HG03135 (cell line): ENCODE measurements around the gene DEPP1.

Source experiments
- ATAC-seq: cut with Tn5 transposase; IDR thresholded peaks from one replicate; pipeline ENCODE4 v1.9.1; 2021; ENCODE audit warnings: mild to moderate bottlenecking, moderate library complexity; ENCODE audit not compliant: unreplicated experiment

DEPP1 gene

DNA sequence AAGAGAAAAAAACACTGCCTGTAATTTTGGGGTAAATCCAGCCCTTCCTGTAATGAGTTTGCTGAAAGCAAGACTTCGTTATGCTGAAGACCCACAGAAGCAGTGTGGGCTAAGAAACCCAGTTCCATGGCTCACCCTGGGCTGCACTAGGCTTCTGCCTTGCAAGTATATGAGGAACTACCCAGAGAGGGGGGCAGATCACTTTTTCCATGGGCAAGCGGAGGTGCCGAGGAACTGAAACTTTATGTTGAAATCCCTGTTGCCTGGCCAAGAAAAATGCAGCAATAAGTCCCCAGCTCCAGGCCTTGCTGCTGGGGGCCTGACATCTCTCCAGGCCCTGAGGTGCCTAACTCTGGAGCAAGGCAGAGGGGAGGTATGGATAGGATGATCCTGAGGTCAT lies 10.5 kb downstream of the DEPP1 start:
- ATAC-seq = no peak

DNA sequence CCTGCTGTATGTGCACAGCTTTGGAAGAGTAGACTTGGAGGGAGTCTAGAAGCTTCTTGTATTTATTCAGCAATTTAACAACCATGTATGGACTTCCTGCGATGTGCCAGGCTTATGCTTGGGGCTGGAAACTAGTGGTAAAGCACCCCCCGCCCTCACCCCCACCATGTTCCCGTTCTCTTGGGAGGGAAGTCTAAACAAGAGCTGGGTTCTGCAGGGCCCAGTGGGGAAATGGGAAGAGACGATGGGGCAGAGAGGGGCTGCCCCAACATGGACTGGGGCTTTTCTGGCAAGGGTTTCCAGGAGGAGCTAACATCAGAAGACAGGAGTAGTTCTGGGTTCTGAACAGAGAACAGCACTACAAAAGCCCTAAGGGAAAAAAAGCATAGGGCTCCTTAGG lies 11.0 kb downstream of the DEPP1 start:
- no peak for ATAC-seq

- ATAC-seq = no peak
Observed at GRCh38 chr10:44966816-44967509, 11.6 kb downstream of the DEPP1 start.

GRCh38 chr10:44966129-44966815 lies 12.3 kb downstream of the DEPP1 start:
- ATAC-seq = no peak

GRCh38 chr10:44965651-44966097 lies 12.9 kb downstream of the DEPP1 start:
- ATAC-seq = no peak

DNA sequence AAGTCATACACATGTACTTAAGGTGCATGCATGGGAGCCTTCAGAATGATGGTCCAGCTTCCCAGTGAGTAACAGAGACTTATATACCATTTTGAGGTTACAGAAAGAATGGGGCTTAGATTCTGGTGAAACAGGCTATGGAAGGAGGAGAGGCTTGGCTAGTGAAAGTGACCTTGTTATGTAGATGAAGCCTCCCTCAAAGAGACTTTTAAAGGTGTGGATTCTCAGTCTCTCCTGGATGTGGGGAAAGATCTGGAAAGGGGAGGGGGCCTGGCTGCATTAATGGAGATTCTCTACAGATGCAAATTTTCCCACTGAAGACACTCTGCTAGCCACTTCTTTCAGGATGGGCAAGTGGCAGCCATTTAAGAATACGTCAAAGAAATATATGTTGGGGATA lies 13.5 kb downstream of the DEPP1 start:
- ATAC-seq = no peak

- no peak for ATAC-seq
Observed at GRCh38 chr10:44963772-44964633, 14.6 kb downstream of the DEPP1 start.

DNA sequence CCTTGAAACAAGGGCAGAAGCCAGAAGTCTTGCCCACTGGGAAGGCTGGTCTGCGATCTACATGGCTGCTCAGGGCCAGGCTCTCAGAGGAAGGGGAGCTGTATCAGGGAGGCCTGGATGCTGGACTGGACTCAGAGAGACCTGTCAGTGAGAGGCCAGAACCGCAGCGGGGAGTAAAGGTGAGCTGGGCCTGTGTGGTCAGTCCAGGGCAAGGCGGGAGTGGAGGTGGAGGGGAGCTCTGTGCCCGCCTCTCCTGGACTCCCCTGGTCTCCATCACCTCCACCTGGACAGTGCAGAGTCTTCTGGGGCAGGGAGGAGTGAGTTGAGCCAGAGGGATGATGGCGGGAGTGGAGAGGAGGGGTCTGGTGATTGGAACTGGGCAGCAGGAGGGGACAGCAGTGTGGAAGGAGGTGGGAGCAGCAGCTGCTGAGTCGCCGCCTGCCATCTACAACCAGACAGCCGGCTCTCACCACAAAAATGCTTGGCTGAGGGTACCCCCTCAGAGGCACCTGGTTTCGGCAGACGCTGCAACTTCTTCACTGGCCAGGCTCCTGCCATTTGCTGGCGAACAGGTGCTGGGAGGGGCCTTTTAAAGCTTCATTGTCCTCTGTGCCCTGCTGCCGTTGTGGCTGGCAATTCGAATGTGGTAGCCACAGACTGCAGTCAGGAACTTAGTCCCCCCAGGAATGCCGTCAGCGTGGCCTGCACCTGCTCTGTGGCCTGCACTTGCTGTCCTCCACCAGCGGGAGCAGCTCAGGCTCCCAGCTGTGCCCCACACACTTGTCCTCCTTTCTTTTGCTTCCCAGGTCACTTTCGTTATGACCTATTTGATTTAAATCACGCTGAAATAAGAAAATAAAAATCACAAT lies 15.5 kb downstream of the DEPP1 start:
- ATAC-seq = no peak

GRCh38 chr10:44961931-44962750 lies 16.5 kb downstream of the DEPP1 start:
- no peak for ATAC-seq

GRCh38 chr10:44961230-44961571 lies 17.4 kb downstream of the DEPP1 start:
- no peak for ATAC-seq

- ATAC-seq = no peak
Observed at GRCh38 chr10:44960482-44961229, 18.0 kb downstream of the DEPP1 start.

DNA sequence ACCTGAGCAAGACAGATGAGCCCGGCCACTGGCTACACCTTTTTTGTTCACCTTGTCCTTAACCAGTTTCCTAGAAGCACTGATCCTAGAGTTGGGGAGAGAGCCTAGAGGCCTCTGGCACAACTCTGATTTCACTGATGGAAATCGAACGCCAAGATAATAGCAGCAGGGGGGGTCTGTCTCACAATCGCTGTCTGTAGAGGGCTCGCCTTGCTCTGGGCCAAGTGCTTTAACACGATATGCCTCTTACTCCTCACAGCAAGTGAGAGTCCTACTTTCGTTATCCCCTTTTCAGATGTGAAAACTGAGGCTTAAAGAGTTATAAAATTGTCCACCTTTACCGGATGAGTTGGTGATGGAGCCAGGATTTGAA lies 18.5 kb downstream of the DEPP1 start:
- no peak for ATAC-seq

DNA sequence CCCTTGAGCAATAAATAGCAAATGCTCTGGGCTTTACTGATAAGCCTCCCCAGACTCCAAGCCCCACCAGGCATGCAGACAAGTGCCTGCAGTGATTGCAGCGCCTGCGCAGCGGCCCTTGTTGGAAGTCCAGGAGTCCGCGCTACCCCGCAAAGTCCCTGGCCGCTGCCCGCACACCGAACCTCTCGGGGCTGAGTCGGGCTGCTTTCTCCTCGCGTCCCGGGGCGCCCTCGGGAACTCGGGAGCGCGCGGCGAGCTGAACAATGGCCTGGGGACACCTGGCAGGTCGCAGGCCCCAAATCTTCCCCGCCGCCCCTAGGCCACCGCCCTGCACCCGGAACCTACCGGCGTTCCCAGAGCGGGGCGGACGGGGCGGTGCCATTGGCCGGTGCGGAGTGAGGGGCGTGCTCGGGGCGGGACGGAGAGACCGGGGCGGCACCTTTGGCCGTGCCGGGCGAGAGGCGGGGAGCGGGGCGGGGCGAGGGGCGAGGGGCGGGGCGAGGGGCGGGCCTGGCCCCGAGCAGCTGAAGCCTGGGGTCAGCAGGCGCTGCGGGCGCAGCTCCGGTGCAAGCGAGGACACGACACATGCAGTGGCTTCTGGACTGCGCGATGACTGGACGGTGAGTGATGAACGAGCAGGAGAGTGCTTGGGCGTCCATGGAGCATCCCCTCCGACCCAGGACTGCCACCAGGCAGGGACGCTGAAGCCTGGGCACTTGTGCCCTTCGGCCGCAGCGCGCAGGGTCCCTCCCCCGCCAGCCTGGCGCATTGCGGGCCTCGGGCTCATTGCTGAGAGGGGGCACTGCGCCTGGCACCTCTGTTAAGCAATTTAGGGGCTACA lies 19.1 kb downstream of the DEPP1 start, which contains the start of gene RASSF4:
RASSF4 (plus strand) TSS at position 556 of the 841 bp plus-strand sequence. CDS start 10,401 bp downstream, outside the sequence.
- ATAC-seq = peak; percentile 98

DNA sequence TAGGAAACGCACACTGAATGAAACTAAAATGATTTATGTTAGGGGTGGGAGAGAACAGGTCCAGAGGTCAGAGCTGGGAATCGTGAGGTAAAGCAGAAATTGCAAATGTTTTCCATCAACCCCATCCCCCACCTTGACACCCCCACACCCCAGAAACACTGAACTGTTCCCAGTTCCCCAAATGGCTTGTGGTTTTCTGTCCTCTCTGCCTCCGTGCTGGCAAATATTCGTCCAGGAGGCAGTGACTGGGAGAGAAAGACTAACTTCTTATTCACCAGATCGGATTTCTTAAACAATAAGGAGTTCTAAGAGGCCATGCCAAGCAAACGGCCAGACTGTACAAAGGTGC lies 19.7 kb downstream of the DEPP1 start:
- ATAC-seq = no peak

DNA sequence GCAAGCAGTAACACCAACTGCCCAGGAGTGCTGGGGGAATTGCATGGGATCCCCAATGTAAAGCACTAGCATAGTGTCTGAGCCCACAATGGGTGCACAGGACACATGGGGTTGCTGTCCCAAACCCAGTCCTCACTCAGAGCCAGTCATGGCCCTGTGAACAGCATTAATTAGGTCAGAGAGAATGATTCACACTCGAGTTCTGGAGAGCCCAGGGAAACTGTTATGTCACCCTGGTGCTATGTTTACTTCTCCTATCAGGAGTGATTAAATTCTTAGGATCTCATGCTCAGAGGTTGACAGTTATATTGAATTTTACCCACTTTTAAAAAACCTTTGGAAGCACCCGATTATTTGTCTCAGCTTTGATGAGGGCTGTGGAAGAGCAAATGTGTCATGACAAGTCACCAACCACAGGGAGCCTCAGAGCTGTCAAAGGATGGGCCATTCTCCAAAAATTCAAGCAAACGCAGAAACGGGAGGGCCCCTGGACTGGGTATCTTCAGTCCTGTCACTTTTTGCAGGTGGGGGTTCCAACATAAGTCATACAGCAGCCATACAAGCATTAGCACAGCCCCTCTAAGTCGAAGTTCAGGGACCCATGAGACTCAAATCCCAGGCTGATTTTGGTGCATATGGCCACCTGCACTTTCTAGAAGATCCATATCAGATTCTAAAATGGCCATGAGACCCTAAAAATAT lies 20.3 kb downstream of the DEPP1 start:
- no peak for ATAC-seq

DNA sequence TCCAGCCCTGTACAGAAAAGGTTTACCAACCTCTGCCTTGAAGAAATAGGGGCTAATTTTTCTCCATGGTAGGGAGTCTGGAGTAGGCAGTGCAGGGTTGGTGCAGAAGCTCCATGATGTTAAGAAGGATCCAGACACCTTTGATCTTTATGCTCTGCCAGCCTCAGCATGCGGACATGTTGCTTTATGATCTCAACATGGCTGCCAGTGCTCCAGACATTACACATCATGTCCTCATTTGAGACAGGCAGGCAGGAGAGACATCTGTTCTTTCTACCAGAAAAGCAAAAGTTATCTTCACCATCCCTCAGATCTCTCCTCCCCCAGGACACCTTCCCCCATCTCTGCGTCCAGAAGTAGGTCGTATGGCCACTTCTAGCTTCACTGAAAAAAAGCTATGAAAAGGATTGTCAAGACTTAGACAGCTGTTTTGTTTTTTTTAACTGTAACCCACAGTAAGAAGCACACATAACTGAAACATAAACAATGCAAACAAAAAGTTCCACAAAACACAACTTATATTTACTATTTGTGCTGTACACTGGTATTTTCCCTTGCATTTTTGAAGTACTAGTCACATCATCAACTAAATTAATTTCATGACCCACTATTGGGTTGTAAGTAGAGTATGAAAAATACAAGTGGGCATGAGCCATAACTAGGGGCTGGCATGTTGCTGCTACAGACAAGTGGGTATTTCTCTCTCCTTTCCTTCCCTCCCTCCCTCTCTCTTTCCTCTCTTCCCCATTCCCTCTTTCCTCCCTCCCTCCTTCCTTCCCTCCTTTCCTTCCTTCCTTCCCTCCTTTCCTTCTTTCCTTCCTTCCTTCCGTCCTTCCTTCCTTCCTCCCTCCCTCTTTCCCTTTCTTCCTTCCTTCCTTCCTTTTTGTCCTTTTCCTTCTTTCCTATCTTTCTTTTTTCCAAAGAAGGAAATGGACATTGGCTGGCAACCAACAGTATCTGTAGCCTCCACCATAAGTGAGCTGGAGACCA lies 21.6 kb downstream of the DEPP1 start:
- ATAC-seq = no peak

GRCh38 chr10:44956226-44956625 lies 22.4 kb downstream of the DEPP1 start:
- ATAC-seq = no peak
